ENCODE measurements around the gene TNP1. TPM values are rescaled to one million over a fixed set of nuclear protein-coding genes. Genes with fewer than 3 reads are reported as not detected.

TNP1 gene
- polyA plus RNA-seq, 1 of the 3 experiments (the other 2 are of a cell fraction) = not detected

DNA sequence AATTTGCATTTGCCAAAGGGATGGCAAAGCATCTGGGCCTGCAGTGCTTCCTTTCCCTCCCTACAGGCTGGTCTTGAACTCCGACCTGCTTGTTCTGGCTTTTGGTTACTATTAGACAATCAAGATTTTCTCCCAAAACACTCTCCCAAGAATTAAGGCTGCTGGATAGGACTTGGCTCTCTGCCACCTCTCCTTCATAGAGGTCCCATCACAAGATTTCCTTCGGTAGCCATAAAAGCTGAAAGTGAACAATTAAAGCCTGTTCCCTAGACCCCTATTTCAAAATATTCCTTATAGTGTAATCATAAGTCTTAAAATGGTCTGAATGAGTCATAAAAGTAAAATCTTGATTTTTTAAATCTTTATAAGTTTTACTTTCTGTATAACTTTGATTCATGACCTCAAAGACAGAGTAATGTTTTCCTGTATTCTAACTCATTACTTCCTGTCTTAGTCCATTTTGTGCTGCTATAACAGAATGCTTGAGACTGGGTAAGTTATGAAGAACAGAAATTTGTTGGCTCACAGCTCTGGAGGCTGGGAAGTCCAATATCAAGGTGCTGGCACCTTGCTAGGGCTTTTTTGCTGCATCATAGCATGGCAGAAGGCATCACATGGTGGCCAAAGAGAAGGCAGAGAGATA lies 37.8 kb upstream of the TNP1 start:
- Histone ChIP-seq H3K27me3 (ENCODE audit: insufficient read depth) (no peaks in the 10 kb centered on the region), H2AFZ (ENCODE audit: low read depth) (no peak overlapping the region), H3K79me2 (ENCODE audit: insufficient read depth) (no peaks in the 10 kb centered on the region), H3K9me2 (no peaks in the 10 kb centered on the region), H3K4me3 (ENCODE audit: low read depth in 2 of 2, low read length in 1 of 2) (no peak overlapping the region), H3K4me2 (no peak overlapping the region), H4K20me1 (ENCODE audit: insufficient read depth) (no peaks in the 10 kb centered on the region), H3K9me3 (no peaks in the 10 kb centered on the region), H3K27ac (ENCODE audit: low read depth in 2 of 2, low read length in 1 of 2) (no peak overlapping the region), H3F3A (replicated peaks; ENCODE audit: insufficient read depth) (no peaks in the 10 kb centered on the region), H3K4me1 (ENCODE audit: control insufficient read depth in 1 of 2, insufficient read depth in 2 of 2, low read depth in 1 of 2, low read length in 1 of 2) (no peaks in the 10 kb centered on the region; a peak in 1 of 4 replicates), H3K36me3 (replicated peaks in 1 of 2; ENCODE audit: control insufficient read depth in 1 of 2, insufficient read depth in 2 of 2, low read length in 1 of 2) (no peaks in the 10 kb centered on the region), H3K9ac (no peak overlapping the region)
- TF ChIP-seq, protein P1, sequence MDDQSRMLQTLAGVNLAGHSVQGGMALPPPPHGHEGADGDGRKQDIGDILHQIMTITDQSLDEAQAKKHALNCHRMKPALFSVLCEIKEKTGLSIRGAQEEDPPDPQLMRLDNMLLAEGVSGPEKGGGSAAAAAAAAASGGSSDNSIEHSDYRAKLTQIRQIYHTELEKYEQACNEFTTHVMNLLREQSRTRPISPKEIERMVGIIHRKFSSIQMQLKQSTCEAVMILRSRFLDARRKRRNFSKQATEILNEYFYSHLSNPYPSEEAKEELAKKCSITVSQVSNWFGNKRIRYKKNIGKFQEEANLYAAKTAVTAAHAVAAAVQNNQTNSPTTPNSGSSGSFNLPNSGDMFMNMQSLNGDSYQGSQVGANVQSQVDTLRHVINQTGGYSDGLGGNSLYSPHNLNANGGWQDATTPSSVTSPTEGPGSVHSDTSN (IDR thresholded peaks at IDR 0.05) = no peak
- TF ChIP-seq RCOR1 (IDR thresholded peaks at IDR 0.05; ENCODE audit: low read length) (no peak), FOXJ3 (CRISPR knock-in tag; IDR thresholded peaks at IDR 0.05) (no peak), TEAD4 (IDR thresholded peaks at IDR 0.05; ENCODE audit: borderline replicate concordance, insufficient read depth) (no peak), EZH2phosphoT487 (IDR thresholded peaks at IDR 0.05; ENCODE audit: borderline replicate concordance, low read depth) (no peak), JUND (IDR thresholded peaks at IDR 0.05) (no peak), GATA2 (CRISPR knock-in tag; IDR thresholded peaks at IDR 0.05) (no peak), MXI1 (IDR thresholded peaks at IDR 0.05; ENCODE audit: low read depth, low read length) (no peak), FOXM1 (IDR thresholded peaks at IDR 0.05; ENCODE audit: low read depth) (no peak), RAD21 (IDR thresholded peaks at IDR 0.05; ENCODE audit: low read length) (no peak), CHD2 (IDR thresholded peaks at IDR 0.05; ENCODE audit: low read length, partially characterized antibody) (no peak), EP300 (IDR thresholded peaks at IDR 0.05; ENCODE audit: borderline replicate concordance in 1 of 2, low read depth in 1 of 2, low read length in 1 of 2) (no peak)
- TF ChIP-seq, protein P2, sequence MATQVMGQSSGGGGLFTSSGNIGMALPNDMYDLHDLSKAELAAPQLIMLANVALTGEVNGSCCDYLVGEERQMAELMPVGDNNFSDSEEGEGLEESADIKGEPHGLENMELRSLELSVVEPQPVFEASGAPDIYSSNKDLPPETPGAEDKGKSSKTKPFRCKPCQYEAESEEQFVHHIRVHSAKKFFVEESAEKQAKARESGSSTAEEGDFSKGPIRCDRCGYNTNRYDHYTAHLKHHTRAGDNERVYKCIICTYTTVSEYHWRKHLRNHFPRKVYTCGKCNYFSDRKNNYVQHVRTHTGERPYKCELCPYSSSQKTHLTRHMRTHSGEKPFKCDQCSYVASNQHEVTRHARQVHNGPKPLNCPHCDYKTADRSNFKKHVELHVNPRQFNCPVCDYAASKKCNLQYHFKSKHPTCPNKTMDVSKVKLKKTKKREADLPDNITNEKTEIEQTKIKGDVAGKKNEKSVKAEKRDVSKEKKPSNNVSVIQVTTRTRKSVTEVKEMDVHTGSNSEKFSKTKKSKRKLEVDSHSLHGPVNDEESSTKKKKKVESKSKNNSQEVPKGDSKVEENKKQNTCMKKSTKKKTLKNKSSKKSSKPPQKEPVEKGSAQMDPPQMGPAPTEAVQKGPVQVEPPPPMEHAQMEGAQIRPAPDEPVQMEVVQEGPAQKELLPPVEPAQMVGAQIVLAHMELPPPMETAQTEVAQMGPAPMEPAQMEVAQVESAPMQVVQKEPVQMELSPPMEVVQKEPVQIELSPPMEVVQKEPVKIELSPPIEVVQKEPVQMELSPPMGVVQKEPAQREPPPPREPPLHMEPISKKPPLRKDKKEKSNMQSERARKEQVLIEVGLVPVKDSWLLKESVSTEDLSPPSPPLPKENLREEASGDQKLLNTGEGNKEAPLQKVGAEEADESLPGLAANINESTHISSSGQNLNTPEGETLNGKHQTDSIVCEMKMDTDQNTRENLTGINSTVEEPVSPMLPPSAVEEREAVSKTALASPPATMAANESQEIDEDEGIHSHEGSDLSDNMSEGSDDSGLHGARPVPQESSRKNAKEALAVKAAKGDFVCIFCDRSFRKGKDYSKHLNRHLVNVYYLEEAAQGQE (IDR thresholded peaks at IDR 0.05; ENCODE audit: low read depth, low read length) = no peak
- TF ChIP-seq, protein P3, sequence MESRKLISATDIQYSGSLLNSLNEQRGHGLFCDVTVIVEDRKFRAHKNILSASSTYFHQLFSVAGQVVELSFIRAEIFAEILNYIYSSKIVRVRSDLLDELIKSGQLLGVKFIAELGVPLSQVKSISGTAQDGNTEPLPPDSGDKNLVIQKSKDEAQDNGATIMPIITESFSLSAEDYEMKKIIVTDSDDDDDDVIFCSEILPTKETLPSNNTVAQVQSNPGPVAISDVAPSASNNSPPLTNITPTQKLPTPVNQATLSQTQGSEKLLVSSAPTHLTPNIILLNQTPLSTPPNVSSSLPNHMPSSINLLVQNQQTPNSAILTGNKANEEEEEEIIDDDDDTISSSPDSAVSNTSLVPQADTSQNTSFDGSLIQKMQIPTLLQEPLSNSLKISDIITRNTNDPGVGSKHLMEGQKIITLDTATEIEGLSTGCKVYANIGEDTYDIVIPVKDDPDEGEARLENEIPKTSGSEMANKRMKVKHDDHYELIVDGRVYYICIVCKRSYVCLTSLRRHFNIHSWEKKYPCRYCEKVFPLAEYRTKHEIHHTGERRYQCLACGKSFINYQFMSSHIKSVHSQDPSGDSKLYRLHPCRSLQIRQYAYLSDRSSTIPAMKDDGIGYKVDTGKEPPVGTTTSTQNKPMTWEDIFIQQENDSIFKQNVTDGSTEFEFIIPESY (IDR thresholded peaks at IDR 0.05; ENCODE audit: borderline replicate concordance, low read depth) = no peak
- TF ChIP-seq, protein P4, sequence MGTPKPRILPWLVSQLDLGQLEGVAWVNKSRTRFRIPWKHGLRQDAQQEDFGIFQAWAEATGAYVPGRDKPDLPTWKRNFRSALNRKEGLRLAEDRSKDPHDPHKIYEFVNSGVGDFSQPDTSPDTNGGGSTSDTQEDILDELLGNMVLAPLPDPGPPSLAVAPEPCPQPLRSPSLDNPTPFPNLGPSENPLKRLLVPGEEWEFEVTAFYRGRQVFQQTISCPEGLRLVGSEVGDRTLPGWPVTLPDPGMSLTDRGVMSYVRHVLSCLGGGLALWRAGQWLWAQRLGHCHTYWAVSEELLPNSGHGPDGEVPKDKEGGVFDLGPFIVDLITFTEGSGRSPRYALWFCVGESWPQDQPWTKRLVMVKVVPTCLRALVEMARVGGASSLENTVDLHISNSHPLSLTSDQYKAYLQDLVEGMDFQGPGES (IDR thresholded peaks at IDR 0.05; ENCODE audit: low read depth, low read length) = no peak
- TF ChIP-seq, protein P5, sequence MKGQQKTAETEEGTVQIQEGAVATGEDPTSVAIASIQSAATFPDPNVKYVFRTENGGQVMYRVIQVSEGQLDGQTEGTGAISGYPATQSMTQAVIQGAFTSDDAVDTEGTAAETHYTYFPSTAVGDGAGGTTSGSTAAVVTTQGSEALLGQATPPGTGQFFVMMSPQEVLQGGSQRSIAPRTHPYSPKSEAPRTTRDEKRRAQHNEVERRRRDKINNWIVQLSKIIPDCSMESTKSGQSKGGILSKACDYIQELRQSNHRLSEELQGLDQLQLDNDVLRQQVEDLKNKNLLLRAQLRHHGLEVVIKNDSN (IDR thresholded peaks at IDR 0.05; ENCODE audit: borderline replicate concordance, low read depth) = no peak
- POLR2A ChIA-PET = no interaction called here
- DNase-seq = no peak
- WGBS (ENCODE audit: low lambda C conversion rate) = 71% methylated on average over 2 of the region's 2 CpGs
- CTCF ChIA-PET = no interaction called here

All from SK-N-SH (cell line).